Right lung (tissue), 5 donors: ENCODE data around the gene DNAAF5. TPM values are rescaled to one million over a fixed set of nuclear protein-coding genes. Genes with fewer than 3 reads are reported as not detected.

Experiments
- DNase-seq, 2 donors: peaks; one replicate each; pipeline ENCODE4 v3.0.0-alpha.2; 2013
- polyA plus RNA-seq, 5 donors: library from polyadenylated mRNA; unstranded; fragments of 120-200 nt; gene quantifications; one replicate each; pipeline versions ENCODE4 v1.2.1 to v1.2.3, GENCODE V29; 2013; ENCODE audit warnings: inconsistent platforms in 1 of 5, low replicate concordance in 1 of 5; ENCODE audit not compliant: insufficient read length in 5 of 5, insufficient read depth in 1 of 5

DNAAF5 gene
- polyA plus RNA-seq, 5 donors, result 21.7 to 27.9 (median 24.6) TPM

DNA sequence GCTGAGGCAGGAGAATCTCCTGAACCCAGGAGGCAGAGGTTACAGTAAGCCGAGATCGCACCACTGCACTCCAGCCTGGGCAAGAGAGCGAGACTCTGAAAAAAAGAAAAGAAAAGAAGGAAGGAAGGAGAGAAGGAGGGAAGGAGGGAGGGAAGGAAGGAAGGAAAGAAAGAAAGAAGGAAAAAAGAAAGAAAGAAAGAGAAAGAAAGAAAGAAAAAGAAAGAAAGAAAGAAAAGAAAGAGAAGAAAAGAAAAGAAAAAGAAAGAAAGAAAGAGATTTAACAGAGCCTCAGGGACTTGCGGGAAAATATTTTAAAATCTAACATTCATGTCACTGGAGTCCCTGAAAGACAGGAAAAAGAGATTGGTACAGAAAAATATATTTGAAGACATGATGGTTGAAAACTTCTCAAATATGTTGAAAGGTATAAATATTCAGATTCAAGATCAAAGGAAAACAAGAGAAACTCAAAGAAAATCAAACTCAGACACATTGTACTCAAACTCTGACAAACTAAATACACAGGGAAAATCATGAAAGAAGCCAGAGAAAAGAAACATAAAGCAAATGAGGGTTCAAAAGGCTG is 25.3 kb upstream of the DNAAF5 start:
- DNase-seq, result no peak

DNA sequence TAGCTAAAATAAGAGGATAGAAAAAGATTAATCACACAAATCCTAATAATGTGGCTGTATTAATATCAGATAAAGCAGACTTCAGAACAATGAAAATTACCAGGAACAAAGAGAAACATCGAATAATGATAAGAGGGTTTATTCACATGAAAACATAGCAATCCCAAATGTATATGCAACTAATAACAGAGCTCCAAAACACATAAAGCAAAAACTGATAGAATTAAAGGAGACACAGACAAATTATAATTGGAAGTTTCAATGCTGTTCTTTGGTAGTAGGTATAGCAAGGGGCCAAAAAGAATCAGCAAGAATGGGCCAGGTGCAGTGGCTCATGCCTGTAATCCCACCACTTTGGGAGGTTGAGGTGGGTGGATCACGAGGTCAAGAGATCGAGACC is 23.4 kb upstream of the DNAAF5 start:
- DNase-seq, result no peak

DNA sequence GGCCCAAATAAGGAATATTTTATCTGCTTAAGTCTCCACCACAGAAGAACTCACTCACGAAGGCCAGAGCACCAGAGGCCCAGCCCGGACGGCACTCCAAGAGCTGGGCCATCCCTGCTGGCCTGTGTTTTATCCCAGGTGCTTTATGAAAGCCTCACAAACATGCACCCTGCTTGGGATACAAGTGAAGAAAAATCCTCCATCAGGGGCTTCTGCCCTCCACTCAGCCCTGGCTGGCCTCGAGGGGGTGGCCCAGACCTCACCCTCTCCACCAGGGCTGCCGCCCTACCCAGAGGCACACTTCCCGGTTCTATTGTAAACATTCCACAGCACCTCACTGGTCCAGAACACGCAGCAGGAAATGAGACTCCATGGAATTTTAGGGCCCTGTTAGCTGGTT is 19.8 kb upstream of the DNAAF5 start:
- no peak for DNase-seq

DNA sequence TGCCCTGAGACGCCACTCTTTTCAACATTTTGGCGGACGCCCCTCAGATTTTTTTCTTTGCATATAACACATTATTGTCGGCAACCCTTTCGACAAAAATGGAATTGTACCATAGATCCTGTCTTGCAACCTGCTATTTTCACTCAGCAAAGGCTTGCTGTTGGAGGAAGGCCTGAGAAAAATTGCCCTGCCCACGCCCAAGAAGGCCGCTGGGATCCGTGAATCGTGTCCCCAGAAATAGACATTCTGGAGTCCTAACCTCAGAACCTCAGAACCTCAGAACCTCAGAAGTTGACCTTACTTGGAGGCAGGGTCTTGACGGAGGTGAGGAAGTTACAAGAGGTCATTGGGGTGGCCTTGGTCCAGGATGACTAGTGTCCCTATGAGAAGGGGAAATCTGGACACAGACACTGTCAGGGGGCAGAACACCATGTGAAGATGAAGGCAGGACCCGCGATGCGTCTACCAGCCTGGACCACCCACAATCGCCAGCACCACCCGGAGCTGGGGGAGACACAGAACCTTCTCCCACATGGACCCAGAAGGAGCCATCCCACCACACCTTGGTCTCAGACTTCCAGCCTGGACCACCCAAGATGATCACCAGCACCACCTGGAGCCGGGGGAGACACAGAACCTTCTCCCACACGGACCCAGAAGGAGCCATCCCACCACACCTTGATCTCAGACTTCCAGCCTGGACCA is 19.1 kb upstream of the DNAAF5 start:
- no peak for DNase-seq

DNA sequence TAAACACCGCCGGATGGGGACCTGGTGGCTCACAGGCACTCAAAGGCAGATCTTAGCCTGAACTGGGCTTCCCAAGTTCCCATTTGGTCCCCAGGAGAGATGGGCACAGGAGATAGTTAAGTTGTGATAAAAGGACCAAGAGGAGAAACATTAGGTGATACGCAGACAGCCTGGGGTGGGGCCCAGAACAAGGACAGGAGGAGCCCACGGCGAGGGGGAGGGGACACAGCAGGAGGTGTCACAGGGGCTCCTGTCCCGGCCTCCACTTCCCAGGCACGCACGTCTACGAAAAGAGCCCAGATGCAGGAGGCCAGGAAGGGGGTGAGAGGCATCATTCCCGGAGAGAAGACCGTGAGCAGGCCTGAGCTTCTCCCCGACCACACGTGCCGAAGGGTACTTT is 16.3 kb upstream of the DNAAF5 start:
- no peak for DNase-seq

DNA sequence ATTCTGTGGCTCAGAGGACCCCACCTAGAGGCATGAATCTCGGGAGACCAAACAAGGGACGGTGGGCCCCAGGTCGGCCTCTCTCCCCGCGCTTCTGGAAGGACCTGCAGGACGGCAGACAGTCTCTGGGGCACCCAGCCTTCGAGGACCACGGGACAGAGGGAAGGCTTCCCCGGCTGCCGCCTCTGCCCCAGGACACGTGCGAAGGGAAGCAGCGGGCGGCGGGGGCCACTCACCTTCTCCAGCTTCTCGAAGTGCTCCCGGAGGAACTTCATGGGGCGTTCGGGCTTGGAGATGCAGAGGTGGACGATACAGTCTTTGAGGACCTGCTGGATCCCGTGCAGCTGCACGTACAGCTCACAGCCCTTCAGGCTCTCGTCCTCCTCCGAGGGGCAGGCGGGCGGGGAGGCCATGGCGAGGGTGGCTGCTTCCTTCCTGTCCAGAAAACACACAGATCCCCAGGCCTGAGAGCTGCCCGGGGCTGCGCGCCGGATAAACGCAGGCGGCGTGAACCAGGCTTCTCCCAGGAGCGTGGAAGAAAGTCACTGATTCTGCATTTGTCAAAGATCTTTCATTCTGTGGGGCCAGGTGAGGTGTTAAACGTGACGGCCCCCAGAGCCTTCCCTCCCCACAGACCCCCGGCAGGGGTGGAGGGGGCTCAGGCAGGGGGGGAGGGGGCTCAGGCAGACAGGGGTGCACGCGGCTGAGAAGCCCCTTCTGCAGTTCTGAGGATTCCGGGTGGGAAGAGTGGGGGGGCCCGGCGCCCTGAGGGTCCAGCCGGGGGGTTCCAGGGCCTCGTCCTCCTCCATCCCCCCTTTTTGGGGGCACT is 15.2 kb upstream of the DNAAF5 start:
- DNase-seq, result no peak

DNA sequence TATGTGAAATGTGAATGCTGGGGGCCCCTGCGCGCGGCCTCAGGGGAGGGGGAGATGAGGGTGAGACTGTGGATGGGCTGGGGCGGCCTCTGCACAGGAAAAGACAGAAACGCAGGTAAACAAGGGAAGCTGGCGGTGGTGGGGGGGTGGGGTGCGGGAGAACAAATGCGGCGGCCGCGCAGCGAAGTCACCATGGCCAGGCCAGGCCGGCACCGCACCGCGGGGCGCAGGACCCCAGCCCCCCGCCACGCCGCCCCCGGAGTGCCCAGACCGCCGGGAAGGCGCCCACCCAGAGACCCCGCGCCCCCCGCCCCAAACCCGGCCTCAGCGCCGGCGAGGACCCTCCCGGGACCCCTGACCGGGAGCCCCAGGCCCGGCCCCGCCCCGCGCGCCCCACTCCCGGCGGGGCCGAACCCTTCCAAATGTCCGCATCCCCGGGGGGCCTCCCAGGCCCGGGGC is 14.5 kb upstream of the DNAAF5 start:
- no peak for DNase-seq

DNA sequence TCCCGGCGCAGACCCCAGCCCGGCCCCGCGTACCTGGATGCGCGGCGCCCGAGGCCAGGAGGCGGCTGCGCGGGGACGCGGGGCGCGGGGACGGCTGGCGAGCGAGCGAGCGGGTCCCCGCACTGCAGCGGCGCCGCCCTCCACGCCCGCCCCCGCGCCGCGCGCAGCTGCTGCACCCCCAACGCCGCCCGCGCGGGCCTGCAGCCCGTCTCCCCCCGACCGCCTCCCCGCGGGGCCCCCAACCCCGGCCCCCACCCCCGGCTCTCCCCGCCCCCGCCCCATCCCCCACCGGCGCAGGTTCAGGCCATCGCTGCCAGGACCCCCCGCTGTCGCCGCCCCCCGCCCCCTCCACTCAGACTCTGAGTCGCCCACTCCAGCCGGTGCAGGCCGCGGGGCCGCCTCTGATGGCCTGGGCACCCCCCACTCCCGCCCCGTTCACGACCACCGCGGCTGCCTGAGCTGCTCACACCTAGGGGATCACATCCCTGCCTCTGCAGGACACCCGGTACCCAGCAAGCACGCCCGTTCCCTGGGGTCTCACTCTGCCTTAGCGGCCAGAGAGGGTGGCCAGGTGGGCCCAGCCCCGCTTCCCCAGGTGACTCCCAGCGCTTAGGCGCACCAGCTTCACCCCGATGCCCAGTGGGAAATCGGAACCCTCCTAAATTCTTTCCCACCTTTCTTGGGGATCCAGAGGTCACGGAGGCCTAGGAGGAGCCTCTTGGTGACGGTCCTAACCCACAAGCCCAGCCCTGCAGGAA is 13.9 kb upstream of the DNAAF5 start:
- no peak for DNase-seq

DNA sequence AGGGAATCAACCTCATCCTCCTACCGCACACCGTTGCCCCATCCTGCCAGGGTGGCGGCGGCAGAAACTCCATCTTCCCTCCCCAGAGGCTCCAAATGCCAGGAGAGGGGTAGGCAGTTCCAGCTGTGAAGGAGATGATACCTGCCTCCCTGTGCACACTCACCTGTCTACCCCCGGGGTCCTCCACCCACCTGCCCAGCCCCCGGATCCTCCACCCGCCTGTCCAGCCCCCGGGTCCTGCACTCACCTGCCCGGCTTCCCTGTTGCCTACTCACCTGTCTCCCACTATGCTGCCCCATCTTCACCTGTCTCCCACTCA is 13.4 kb upstream of the DNAAF5 start:
- no peak for DNase-seq

DNA sequence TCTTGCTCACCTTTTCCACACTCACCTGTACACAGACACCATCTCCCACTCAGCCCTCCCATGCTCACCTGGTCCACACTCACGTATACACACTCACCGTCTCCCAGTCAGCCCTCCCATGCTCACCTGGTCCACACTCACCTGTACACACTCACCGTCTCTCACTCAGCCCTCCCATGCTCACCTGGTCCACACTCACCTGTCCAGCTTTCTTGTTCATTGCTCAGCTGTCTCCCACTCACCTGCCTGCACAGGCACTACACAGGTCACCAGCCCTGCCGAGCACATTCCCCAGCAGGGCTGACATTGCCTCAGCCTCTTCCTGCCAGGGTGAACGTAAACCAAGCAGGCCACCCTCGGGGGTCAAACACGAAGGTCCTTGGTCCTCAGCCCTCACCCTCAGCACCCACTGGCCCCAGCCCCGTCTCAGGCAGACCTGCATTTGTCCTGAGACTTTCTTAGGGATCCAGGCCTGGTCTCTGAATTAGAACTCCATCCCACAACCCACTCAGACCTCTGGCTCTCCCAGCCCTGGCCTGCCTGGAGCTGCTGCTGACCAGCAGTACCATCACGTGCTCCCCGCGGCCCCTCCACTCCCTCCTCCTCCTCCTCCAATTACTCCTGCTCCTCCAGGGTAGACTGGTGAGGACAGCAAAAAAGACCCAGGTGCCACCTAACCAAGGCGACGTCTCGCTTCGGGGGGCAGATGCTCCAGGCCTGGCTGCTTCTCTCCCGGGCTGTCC is 12.8 kb upstream of the DNAAF5 start:
- DNase-seq, result no peak

DNA sequence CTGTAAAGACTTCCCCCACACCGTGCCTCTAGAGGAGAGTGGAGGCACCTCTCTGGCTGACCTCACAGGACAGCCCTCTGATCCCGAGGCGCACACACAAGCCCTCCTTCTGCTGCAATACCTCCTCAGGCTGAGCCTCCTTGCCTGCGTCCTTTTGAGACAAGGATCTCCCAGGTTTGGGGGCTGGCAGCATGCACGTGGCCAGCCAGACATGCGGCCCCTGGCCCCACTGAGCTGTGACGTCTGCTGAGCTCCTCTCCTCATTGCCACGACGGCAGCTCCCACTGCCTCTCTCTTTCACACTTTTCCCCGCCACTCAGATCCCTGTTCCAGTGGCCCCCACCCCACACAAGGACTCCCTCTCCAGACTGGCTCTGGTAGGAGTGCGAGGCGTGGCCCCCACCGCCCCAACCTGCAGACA is 12.2 kb upstream of the DNAAF5 start:
- no peak for DNase-seq

DNA sequence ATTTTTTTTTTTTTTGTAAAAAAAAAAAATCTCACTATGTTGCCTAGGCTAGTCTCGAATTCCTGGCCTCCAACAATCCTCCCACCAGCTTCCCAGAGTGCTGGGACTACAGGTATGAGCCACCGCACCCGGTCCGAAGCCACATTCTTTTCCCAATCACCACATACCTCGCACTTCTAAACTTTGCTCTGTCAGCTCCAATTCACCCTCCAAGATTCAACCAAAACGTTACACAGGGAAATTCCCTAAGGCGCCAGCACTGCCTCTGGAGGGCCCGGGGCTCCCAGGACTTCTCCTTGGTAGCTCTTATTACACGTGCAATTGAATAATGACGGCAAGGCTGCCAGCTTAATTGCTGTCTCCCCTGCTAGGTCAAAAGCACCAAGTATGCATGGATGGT is 10.3 kb upstream of the DNAAF5 start:
- DNase-seq, result no peak

DNA sequence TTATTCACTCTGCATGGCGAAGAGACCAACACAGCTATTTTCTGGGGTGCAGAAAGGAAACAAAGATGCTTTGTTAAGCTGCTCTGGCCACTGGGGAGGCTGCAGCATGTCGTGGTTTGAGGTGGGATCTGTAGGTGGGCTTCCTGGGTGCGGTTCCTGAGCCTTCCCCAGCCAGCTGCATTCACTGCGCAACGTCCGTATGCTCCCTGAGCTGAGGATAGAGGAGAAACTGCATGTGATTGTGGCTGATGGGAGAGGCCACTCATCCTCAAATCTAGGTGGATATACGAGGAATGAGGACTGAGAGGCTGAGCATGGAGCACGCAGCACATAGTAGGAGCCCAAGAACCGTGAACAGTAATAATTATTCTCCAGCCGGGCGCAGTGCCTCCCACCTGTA is 9.9 kb upstream of the DNAAF5 start:
- no peak for DNase-seq

DNA sequence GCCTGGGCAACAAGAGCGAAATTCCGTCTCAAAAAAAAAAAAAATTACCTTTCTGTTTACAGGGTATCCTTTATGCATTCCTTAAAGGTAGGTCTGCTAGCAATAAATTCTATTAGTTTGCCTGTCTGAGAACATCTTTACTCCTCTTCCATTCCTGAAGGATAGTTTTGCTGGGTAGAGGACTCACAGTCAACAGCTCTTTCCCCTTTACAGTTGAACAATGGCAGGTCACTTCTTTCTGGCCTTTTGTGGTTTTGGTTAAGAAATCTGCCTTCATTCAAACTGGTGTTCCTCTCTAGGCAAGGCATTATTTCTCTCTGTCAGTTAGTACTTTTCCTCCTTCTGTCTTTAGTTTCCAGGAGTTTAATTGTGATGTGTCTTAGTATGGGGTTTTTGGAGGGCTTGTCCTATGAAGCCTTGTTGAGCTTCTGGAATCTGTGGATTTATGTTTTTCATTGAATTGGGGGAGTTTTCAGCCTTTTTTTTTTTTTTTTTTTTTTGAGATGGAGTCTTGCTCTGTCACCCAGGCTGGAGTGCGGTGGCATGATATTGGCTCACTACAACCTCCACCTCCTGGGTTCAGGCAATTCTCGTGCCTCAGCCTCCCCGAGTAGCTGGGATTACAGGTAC is 4.8 kb upstream of the DNAAF5 start:
- no peak for DNase-seq

DNA sequence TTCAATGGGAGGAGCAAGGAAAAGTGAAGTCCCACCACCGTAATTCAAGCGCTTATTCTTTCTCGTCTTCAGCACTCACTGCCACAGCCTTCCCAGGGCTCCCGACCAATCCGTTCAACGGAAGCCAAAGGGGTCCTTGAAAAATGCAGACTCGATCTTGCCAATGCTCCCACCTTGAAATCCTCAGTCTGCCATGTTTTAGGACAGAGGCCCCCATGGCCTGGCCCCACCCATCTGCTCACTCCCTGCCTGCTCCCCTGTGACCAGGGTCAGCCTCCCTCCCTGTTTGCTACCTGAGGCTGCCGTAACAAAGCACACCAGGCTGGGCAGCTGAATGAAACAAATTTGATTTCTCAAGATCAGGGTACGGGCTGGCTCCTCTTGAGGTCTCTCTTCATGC is 3.0 kb upstream of the DNAAF5 start:
- no peak for DNase-seq

DNA sequence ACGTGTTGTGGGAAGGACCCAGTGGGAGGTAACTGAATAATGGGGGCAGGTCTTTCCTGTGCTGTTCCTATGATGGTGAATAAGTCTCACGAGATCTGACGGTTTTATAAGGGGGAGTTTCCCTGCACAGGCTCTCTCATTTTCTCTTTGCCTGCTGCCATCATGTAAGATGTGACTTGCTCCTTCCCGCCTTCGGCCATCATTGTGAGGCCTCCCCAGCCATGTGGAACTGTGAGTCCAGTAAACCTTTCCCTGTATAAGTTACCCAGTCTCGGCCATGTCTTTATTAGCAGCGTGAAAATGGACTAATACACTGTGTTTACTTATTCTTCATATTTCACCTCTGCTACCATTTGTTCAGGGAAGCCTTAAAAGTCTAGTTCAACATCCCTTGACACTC is 2.2 kb upstream of the DNAAF5 start:
- DNase-seq, result no peak

DNA sequence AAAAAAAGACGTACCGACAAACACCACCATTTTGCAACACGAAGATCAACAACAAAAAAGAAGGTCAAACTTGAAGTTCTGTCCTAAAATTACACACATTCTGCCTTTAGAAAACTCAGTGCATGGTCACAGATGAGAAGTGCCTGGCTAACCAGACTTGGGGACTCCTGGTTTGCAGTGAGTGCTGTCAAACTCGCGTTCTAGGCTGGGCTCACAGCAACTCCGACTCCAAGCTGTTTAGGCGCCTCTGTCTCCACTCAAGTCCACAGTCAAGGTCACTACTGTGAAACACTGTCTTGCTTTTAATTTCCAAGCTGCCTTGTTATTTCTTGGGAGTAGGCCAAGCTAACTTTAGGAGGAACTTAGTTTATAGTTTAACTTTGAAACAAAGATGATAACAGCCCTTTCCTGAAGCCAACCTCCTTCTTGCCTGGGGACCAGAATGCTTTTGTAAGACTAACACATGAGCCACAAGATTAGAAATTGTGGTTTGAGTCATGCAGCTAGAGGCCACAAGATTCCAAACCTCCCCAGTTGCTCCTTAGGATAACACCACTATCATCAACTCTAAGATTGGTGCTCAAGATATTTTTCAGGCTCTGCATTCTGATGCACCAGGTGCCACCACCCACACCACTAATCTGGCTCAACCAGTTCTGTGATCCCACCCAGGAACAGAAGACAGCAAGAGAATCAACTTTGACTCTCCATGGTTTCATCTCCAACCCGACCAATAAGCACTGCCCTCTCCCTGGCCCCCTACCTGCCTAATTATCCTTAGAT is 1.1 kb upstream of the DNAAF5 start:
- no peak for DNase-seq

DNA sequence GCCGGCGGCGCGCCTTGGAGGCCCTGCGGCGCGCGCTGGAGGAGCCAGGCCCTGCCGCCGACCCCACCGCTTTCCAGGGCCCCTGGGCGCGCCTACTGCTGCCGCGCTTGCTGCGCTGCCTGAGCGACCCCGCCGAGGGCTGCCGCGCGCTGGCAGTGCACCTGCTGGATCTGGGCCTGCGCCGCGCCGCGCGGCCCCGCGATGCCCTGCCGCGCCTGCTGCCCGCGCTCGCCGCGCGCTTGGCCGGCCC is 280 bp downstream of the DNAAF5 start:
- DNase-seq, result no peak

DNA sequence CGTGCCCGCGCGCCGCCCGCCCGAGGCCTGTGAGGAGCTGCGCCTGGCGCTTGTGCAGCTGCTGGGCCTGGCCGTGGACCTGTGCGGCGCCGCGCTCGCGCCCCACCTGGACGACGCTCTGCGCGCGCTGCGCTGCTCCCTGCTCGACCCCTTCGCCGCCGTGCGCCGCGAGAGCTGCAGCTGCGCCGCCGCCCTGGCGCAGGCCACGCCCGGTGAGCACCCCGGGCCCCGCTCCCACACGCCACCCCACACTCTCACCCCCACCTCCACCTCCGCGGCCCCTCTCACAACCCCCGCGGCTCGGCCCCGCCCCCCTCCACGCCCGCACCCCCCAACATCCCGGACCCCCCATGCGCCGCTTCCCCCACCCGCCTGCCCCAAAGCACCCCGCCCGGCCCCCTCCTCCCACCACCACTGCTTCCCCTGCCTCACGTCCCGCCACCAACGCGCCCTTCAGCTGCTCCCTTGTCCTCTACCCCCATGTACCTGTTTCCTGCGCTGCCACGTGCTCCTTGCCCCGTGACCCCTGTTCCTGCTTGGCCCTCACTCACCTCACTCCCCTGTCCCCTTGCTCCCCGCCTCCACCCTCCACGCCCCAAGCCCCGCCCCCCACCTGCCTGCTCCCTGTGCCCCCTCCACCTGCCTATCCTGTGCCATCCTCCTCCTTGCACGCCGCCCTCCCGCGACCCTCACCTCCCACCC is 756 bp downstream of the DNAAF5 start, which contains the start of gene PRKAR1B:
PRKAR1B (minus strand) TSS at position 178 of the 702 bp plus-strand sequence. CDS start 15,776 bp downstream, outside the sequence.
- no peak for DNase-seq
